Lower lobe of right lung (tissue), 2 donors: ENCODE measurements around the gene SAMD11. TPM values are rescaled to one million over a fixed set of nuclear protein-coding genes. Genes with fewer than 3 reads are reported as not detected.

Source experiments
- ATAC-seq, 2 donors: fragments of 200-7000 bp; cut with Tn5 transposase; one replicate each; pipeline ENCODE4 v1.9.1; 2020 to 2022; ENCODE audit warnings: mild to moderate bottlenecking in 2 of 2, moderate library complexity in 2 of 2
- DNase-seq: peaks from one replicate; pipeline ENCODE4 v3.0.0-alpha.2; 2020
- H3K27ac ChIP-seq: fragments of 200-600 bp; one replicate; pipeline ENCODE4 v1.8.0; 2022
- H3K27me3 ChIP-seq: fragments of 200-600 bp; one replicate; pipeline ENCODE4 v1.8.0; 2022; ENCODE audit warnings: low read depth
- H3K36me3 ChIP-seq: fragments of 200-600 bp; one replicate; pipeline ENCODE4 v1.8.0; 2022; ENCODE audit warnings: mild to moderate bottlenecking
- H3K4me1 ChIP-seq: fragments of 200-600 bp; one replicate; pipeline ENCODE4 v1.8.0; 2022
- H3K4me3 ChIP-seq: fragments of 200-600 bp; one replicate; pipeline ENCODE4 v1.8.0; 2022; ENCODE audit warnings: mild to moderate bottlenecking
- H3K9me3 ChIP-seq: fragments of 200-600 bp; one replicate; pipeline ENCODE4 v1.8.0; 2022
- intact Hi-C: fragments of 100-400 bp; cut with DNase I; formaldehyde crosslinking; loops from one replicate; pipeline ENCODE4 v1.11.0; 2022
- total RNA-seq: library from RNA; stranded (reverse); fragmentation: NEBNext Ultra II Directional; extraction: Animal tissue kit (Norgen Biotek cat#: 25700); gene quantifications from one replicate; pipeline ENCODE4 v1.2.1, GENCODE V29; 2021
- TF ChIP-seq, protein P1 (sequence below): fragments of 200-600 bp; IDR thresholded peaks from one replicate; pipeline ENCODE4 v1.8.0; 2022; ENCODE audit warnings: antibody characterized with exemption, mild to moderate bottlenecking
- donor health status: DM: no; HTN: yes; CAD: no; lungs with severe emphysema.

SAMD11 gene
- total RNA-seq, 1 donor from 2014 or later: 2.2 TPM

GRCh38 chr1:954927-955326, 31.2 kb downstream of the SAMD11 start:
- Histone ChIP-seq H3K9me3 (no peaks in the 10 kb centered on the region), H3K36me3 (peaks cover 71% of the 10 kb centered on the region), H3K4me3 (no peak overlapping the region), H3K4me1 (peaks cover 19% of the 10 kb centered on the region), H3K27me3 (no peaks in the 10 kb centered on the region), H3K27ac (no peak overlapping the region)
- intact Hi-C loops: no loop called here
- ATAC-seq: no peak
- no peak for DNase-seq
- TF ChIP-seq, protein P1, sequence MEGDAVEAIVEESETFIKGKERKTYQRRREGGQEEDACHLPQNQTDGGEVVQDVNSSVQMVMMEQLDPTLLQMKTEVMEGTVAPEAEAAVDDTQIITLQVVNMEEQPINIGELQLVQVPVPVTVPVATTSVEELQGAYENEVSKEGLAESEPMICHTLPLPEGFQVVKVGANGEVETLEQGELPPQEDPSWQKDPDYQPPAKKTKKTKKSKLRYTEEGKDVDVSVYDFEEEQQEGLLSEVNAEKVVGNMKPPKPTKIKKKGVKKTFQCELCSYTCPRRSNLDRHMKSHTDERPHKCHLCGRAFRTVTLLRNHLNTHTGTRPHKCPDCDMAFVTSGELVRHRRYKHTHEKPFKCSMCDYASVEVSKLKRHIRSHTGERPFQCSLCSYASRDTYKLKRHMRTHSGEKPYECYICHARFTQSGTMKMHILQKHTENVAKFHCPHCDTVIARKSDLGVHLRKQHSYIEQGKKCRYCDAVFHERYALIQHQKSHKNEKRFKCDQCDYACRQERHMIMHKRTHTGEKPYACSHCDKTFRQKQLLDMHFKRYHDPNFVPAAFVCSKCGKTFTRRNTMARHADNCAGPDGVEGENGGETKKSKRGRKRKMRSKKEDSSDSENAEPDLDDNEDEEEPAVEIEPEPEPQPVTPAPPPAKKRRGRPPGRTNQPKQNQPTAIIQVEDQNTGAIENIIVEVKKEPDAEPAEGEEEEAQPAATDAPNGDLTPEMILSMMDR: no peak

- TF ChIP-seq, protein P1: no peak
- H3K36me3 ChIP-seq: peaks cover 65% of the 10 kb centered on the region
- peaks cover 20% of the 10 kb centered on the region for H3K4me1 ChIP-seq
- no peak for DNase-seq
- H3K27ac ChIP-seq: no peak overlapping the region
- H3K4me3 ChIP-seq: no peak overlapping the region
- H3K27me3 ChIP-seq: no peaks in the 10 kb centered on the region
- no peak for ATAC-seq
- intact Hi-C loops: no loop called here
- H3K9me3 ChIP-seq: no peaks in the 10 kb centered on the region
Observed at GRCh38 chr1:955474-955873, 31.8 kb downstream of the SAMD11 start.

DNA sequence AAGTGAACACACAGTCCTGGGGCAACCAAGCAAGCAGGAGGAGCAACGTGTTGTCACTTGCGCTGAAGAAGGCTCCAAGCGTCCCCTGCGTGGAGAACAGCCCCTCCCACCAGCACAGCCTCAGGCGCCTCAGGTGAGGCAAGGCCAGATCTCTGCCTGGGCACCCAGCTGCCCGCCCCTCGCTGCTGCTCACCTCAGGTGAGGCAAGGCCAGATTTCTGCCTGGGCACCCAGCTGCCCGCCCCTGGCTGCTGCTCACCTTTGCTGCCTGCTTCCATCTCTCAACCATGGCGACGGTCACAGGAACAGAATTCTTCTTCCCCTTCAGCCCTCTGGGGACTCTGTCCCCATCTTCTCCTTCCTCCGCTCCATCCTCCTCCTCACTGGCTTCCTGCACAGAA, 32.9 kb downstream of the SAMD11 start:
- no peak overlapping the region for H3K27ac ChIP-seq
- TF ChIP-seq, protein P1: no peak
- H3K4me3 ChIP-seq: no peak overlapping the region
- DNase-seq: no peak
- peaks cover 25% of the 10 kb centered on the region for H3K4me1 ChIP-seq
- intact Hi-C loops: no loop called here
- H3K9me3 ChIP-seq: no peaks in the 10 kb centered on the region
- H3K36me3 ChIP-seq: peaks cover 54% of the 10 kb centered on the region
- no peaks in the 10 kb centered on the region for H3K27me3 ChIP-seq
- ATAC-seq: no peak

- peak; percentile 96 for ATAC-seq
- peak; percentile 94 for DNase-seq
- H3K36me3 ChIP-seq: peaks cover 36% of the 10 kb centered on the region
- peak within 1 kb of the TSS; percentile 96 for H3K4me3 ChIP-seq
- H3K9me3 ChIP-seq: no peaks in the 10 kb centered on the region
- no peaks in the 10 kb centered on the region for H3K27me3 ChIP-seq
- H3K4me1 ChIP-seq: peaks cover 25% of the 10 kb centered on the region
- H3K27ac ChIP-seq: peak within 1 kb of the TSS; percentile 73
- TF ChIP-seq, protein P1: no peak
- intact Hi-C loops: no loop called here
Observed at GRCh38 chr1:958823-959730, 35.4 kb downstream of the SAMD11 start, which contains the start of gene NOC2L. TSS of gene NOC2L (minus strand) at chr1:959256. CDS start at chr1:959240, 16 bp downstream.

GRCh38 chr1:959731-960362, 36.1 kb downstream of the SAMD11 start:
- DNase-seq (no peak), ATAC-seq (peak in 1 of 2 donors; percentile 13)
- TF ChIP-seq, protein P1: no peak
- H3K27ac ChIP-seq: no peak overlapping the region
- peaks cover 28% of the 10 kb centered on the region for H3K36me3 ChIP-seq
- H3K9me3 ChIP-seq: no peaks in the 10 kb centered on the region
- H3K4me1 ChIP-seq: peaks cover 25% of the 10 kb centered on the region
- no peaks in the 10 kb centered on the region for H3K27me3 ChIP-seq
- H3K4me3 ChIP-seq: peak overlapping the region; percentile 96
- intact Hi-C loops: no loop called here
